CD14-positive monocyte (primary cell): ENCODE results near the gene NTS. TPM values are rescaled to one million over a fixed set of nuclear protein-coding genes. Genes with fewer than 3 reads are reported as not detected.

Experiments used
- DNase-seq, 3 donors: peaks; one replicate each; pipeline ENCODE4 v3.0.0-alpha.2; 2011 to 2022
- H2AFZ ChIP-seq: 2 replicates; pipeline ENCODE4 v1.6.0; 2012; ENCODE audit warnings: mild to moderate bottlenecking, low read depth, low read length, inconsistent platforms; ENCODE audit not compliant: insufficient read depth, poor library complexity, severe bottlenecking
- H3K27ac ChIP-seq, 2 donors: 1 replicate in 1 of 2; 2 replicates in 1 of 2; pipeline ENCODE4 v1.5.1; 2012 to 2013; ENCODE audit warnings: low read length in 2 of 2, control low read depth in 1 of 2, inconsistent platforms in 1 of 2, low read depth in 1 of 2, mild to moderate bottlenecking in 1 of 2
- H3K27me3 ChIP-seq, 2 donors: one replicate each; pipeline versions ENCODE4 v1.6.0 to v1.6.1; 2011 to 2013; ENCODE audit warnings: low read length in 2 of 2; ENCODE audit not compliant: control insufficient read depth in 2 of 2, insufficient read depth in 2 of 2
- H3K36me3 ChIP-seq, 2 donors: replicated peaks in 1 of 2; 1 replicate in 1 of 2; 2 replicates in 1 of 2; pipeline versions ENCODE4 v1.5.1 to v1.6.1; 2012 to 2013; ENCODE audit warnings: low read length in 2 of 2, control low read depth in 1 of 2, inconsistent platforms in 1 of 2, mild to moderate bottlenecking in 1 of 2; ENCODE audit not compliant: insufficient read depth in 2 of 2, control insufficient read depth in 1 of 2
- H3K4me1 ChIP-seq, 2 donors: 1 replicate in 1 of 2; 2 replicates in 1 of 2; pipeline versions ENCODE4 v1.5.1 to v1.6.1; 2012 to 2013; ENCODE audit warnings: low read length in 2 of 2, control low read depth in 1 of 2, inconsistent platforms in 1 of 2, mild to moderate bottlenecking in 1 of 2, moderate library complexity in 1 of 2; ENCODE audit not compliant: insufficient read depth in 2 of 2, control insufficient read depth in 1 of 2
- H3K4me2 ChIP-seq: replicated peaks from 2 replicates; pipeline ENCODE3; 2012; ENCODE audit warnings: low read length, moderate library complexity, mild to moderate bottlenecking; ENCODE audit not compliant: poor library complexity, severe bottlenecking; ENCODE audit errors: extremely low read depth
- H3K4me3 ChIP-seq, 3 experiments: fragments of 200-600 bp in 1 of 3; sonication (generic) in 1 of 3; replicated peaks in 1 of 3; 1 replicate in 2 of 3; 2 replicates in 1 of 3; pipeline ENCODE4 v1.5.1; 2011 to 2013; ENCODE audit warnings: low read length in 3 of 3, mild to moderate bottlenecking in 3 of 3, control low read depth in 2 of 3, low read depth in 2 of 3, inconsistent platforms in 1 of 3, moderate library complexity in 1 of 3
- H3K79me2 ChIP-seq: 2 replicates; pipeline ENCODE4 v1.6.0; 2012; ENCODE audit warnings: mild to moderate bottlenecking, control low read depth, inconsistent platforms, low read length, moderate library complexity; ENCODE audit not compliant: insufficient read depth
- H3K9ac ChIP-seq: 2 replicates; pipeline ENCODE4 v1.6.0; 2017; ENCODE audit warnings: low read length, mild to moderate bottlenecking; ENCODE audit not compliant: insufficient read depth, poor library complexity, severe bottlenecking
- H3K9me3 ChIP-seq, 2 donors: replicated peaks in 1 of 2; 1 replicate in 1 of 2; 2 replicates in 1 of 2; pipeline versions ENCODE4 v1.5.1 to v1.6.1; 2012 to 2013; ENCODE audit warnings: low read length in 2 of 2, control low read depth in 1 of 2; ENCODE audit not compliant: control insufficient read depth in 1 of 2, insufficient read depth in 1 of 2
- H4K20me1 ChIP-seq: 2 replicates; pipeline ENCODE4 v1.6.0; 2012; ENCODE audit warnings: mild to moderate bottlenecking, low read length, control low read depth, moderate library complexity; ENCODE audit not compliant: insufficient read depth
- H3K27ac Mint-ChIP-seq, 7 donors: one replicate each; pipeline ENCODE4 v1.8.0; 2020; ENCODE audit warnings: mild to moderate bottlenecking in 7 of 7, mixed read lengths in 7 of 7, moderate library complexity in 6 of 7, inconsistent platforms in 2 of 7
- H3K27me3 Mint-ChIP-seq, 3 donors: one replicate each; pipeline ENCODE4 v1.8.0; 2021 to 2022; ENCODE audit warnings: low read depth in 3 of 3, mild to moderate bottlenecking in 3 of 3, mixed read lengths in 3 of 3, moderate library complexity in 3 of 3, inconsistent platforms in 1 of 3
- H3K36me3 Mint-ChIP-seq, 2 donors: one replicate each; pipeline ENCODE4 v1.8.0; 2020; ENCODE audit warnings: mixed read lengths in 2 of 2, inconsistent platforms in 1 of 2, mild to moderate bottlenecking in 1 of 2
- H3K4me1 Mint-ChIP-seq: one replicate; pipeline ENCODE4 v1.8.0; 2020; ENCODE audit warnings: mild to moderate bottlenecking, mixed read lengths
- H3K4me3 Mint-ChIP-seq, 2 donors: one replicate each; pipeline ENCODE4 v1.8.0; 2020; ENCODE audit warnings: mild to moderate bottlenecking in 2 of 2, mixed read lengths in 2 of 2, moderate library complexity in 1 of 2
- H3K9me3 Mint-ChIP-seq, 7 donors: one replicate each; pipeline ENCODE4 v1.8.0; 2020 to 2022; ENCODE audit warnings: mixed read lengths in 7 of 7, mild to moderate bottlenecking in 6 of 7, moderate library complexity in 6 of 7, inconsistent platforms in 2 of 7
- WGBS: methylation state at CpG from one replicate; pipeline ENCODE4 v1.1.5; 2013; ENCODE audit warnings: missing lambda C conversion rate; ENCODE audit not compliant: insufficient coverage; 5-methylcytosine and 5-hydroxymethylcytosine counted together
- intact Hi-C, 2 donors: fragments of 100-400 bp; cut with micrococcal nuclease; formaldehyde crosslinking; loops; one replicate each; pipeline versions ENCODE4 v1.15.0 to v1.15.1; 2023
- polyA plus RNA-seq, 3 donors: library from polyadenylated mRNA; depleted of rRNA in 1 of 3; unstranded in 2 of 3; stranded (reverse) in 1 of 3; fragments of 300-500 nt in 2 of 3; fragments of >200 nt in 1 of 3; fragmentation: Illumina TruSeq in 2 of 3; gene quantifications; 1 replicate in 2 of 3; 2 replicates in 1 of 3; pipeline ENCODE4 v1.2.3, GENCODE V29; 2012 to 2021
- TF ChIP-seq, protein P1 (sequence below): fragments of 200-600 bp; IDR thresholded peaks from one replicate; pipeline ENCODE4 v1.8.0; 2022; ENCODE audit warnings: antibody characterized with exemption, mild to moderate bottlenecking

The NTS gene
- polyA plus RNA-seq, 3 donors, result not detected

DNA sequence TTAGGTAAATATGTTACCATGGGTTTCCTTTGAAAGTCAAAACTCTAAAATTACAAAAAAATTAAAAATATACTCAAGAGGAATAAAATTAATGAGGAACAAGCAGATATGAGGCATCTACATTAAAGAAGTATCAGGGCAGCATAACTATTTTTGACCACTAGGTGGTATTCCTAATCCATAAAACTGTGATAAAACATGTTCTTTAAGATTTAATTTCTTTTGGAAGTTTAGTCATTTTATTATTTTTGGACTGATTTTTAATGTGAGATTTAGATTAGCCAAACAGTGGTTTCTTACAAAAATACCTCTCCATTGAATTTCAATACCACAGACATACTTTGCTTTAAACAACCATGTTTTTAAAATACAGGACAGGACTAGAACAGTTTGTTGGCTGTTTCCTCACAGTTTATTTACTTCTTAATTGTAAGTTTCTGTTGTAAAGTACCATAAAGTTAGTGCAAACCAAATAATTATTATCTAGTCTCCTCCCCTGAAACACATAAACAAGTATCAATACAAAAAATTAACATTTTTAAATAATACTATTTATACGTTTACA lies 49.8 kb downstream of the NTS start:
- no peak overlapping the region for H3K4me3 ChIP-seq
- WGBS, result no CpG with 5 or more reads among the region's 1 CpG
- H3K4me1 Mint-ChIP-seq, result no peaks in the 10 kb centered on the region
- H3K36me3 Mint-ChIP-seq, result no peaks in the 10 kb centered on the region
- no peak overlapping the region for H3K4me3 Mint-ChIP-seq
- H3K27ac Mint-ChIP-seq, result no peak overlapping the region
- TF ChIP-seq, protein P1, sequence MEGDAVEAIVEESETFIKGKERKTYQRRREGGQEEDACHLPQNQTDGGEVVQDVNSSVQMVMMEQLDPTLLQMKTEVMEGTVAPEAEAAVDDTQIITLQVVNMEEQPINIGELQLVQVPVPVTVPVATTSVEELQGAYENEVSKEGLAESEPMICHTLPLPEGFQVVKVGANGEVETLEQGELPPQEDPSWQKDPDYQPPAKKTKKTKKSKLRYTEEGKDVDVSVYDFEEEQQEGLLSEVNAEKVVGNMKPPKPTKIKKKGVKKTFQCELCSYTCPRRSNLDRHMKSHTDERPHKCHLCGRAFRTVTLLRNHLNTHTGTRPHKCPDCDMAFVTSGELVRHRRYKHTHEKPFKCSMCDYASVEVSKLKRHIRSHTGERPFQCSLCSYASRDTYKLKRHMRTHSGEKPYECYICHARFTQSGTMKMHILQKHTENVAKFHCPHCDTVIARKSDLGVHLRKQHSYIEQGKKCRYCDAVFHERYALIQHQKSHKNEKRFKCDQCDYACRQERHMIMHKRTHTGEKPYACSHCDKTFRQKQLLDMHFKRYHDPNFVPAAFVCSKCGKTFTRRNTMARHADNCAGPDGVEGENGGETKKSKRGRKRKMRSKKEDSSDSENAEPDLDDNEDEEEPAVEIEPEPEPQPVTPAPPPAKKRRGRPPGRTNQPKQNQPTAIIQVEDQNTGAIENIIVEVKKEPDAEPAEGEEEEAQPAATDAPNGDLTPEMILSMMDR, result peak; percentile 59
- intact Hi-C loops, result no loop called here
- H3K27me3 ChIP-seq, result no peaks in the 10 kb centered on the region
- no peak overlapping the region for H2AFZ ChIP-seq
- no peaks in the 10 kb centered on the region for H3K79me2 ChIP-seq
- H3K36me3 ChIP-seq, result no peaks in the 10 kb centered on the region
- peaks cover 0 to 2% (median 0%) of the 10 kb centered on the region in 7 donors for H3K9me3 Mint-ChIP-seq
- H3K9ac ChIP-seq, result no peak overlapping the region
- no peak overlapping the region for H3K4me2 ChIP-seq
- DNase-seq, result no peak
- no peaks in the 10 kb centered on the region for H4K20me1 ChIP-seq
- H3K27me3 Mint-ChIP-seq, result peaks cover 0 to 4% (median 0%) of the 10 kb centered on the region in 3 donors
- no peaks in the 10 kb centered on the region for H3K4me1 ChIP-seq
- no peak overlapping the region for H3K27ac ChIP-seq
- no peaks in the 10 kb centered on the region for H3K9me3 ChIP-seq

DNA sequence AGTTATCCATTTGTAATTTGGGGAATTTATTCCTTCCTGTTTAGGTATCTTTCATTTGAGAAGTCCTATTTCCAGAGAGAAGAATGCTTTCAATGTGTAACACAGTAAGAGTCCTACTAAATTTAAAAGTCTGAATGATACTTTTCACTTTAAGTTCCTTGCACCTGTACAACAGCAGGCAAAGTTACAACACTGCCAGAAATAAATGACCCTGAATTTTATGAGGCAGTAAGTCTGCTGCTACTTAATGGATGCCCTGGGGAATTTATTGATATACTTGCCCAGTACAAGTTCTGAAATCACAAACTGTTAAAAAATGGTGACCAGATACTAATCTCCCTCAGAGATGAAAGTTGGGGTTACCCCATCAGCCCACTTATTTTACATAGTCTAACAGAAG lies 53.1 kb downstream of the NTS start:
- Histone ChIP-seq H3K4me1 (no peaks in the 10 kb centered on the region), H3K27me3 (no peaks in the 10 kb centered on the region), H3K36me3 (no peaks in the 10 kb centered on the region), H4K20me1 (no peaks in the 10 kb centered on the region), H3K9me3 (no peaks in the 10 kb centered on the region), H3K79me2 (no peaks in the 10 kb centered on the region), H3K4me2 (no peak overlapping the region), H2AFZ (no peak overlapping the region), H3K4me3 (no peak overlapping the region), H3K9ac (no peak overlapping the region), H3K27ac (no peak overlapping the region)
- no peak overlapping the region for H3K27ac Mint-ChIP-seq
- intact Hi-C loops, result no loop called here
- H3K9me3 Mint-ChIP-seq, result peaks cover 0 to 2% (median 0%) of the 10 kb centered on the region in 7 donors
- TF ChIP-seq, protein P1, result no peak
- no peak for DNase-seq
- no peak overlapping the region for H3K4me3 Mint-ChIP-seq
- peaks cover 0 to 4% (median 2%) of the 10 kb centered on the region in 3 donors for H3K27me3 Mint-ChIP-seq
- no peaks in the 10 kb centered on the region for H3K36me3 Mint-ChIP-seq
- H3K4me1 Mint-ChIP-seq, result no peaks in the 10 kb centered on the region

Other genes with a start within 250 kb of the NTS start
- not detected for gene RASSF9, start 37.9 kb upstream of the NTS start, polyA plus RNA-seq